Calu3 (cell line): Measurements from ENCODE around the gene CDH3. TPM values are rescaled to one million over a fixed set of nuclear protein-coding genes. Genes with fewer than 3 reads are reported as not detected.

Source experiments
- BruUV-seq: library from RNA; stranded (reverse); fragments of 400-500 nt; replicated peaks from 2 replicates; lab custom pipeline; 2021; lab: Mats Ljungman, UMichigan
- CTCF ChIA-PET: fragments of 300-600 bp; sonication (Branson Sonifier 250); formaldehyde crosslinking; loops from one replicate; lab custom pipeline; 2022; ENCODE audit warnings: antibody characterized with exemption; lab: Charles Lee
- DNase-seq: peaks from one replicate; pipeline ENCODE4 v3.0.0; 2022
- H3K27ac Mint-ChIP-seq: one replicate; pipeline ENCODE4 v1.8.0; 2022; ENCODE audit warnings: mixed read lengths; ENCODE audit not compliant: unreplicated experiment
- H3K27me3 Mint-ChIP-seq: one replicate; pipeline ENCODE4 v1.8.0; 2022; ENCODE audit warnings: mixed read lengths; ENCODE audit not compliant: unreplicated experiment
- H3K36me3 Mint-ChIP-seq: one replicate; pipeline ENCODE4 v1.8.0; 2022; ENCODE audit warnings: mild to moderate bottlenecking, moderate library complexity, mixed read lengths; ENCODE audit not compliant: insufficient read depth, unreplicated experiment
- H3K4me1 Mint-ChIP-seq: one replicate; pipeline ENCODE4 v1.8.0; 2022; ENCODE audit warnings: mild to moderate bottlenecking, low read depth, mixed read lengths; ENCODE audit not compliant: unreplicated experiment
- H3K4me3 Mint-ChIP-seq: one replicate; pipeline ENCODE4 v1.8.0; 2022; ENCODE audit warnings: mild to moderate bottlenecking, low read depth, moderate library complexity, mixed read lengths; ENCODE audit not compliant: unreplicated experiment
- H3K9me3 Mint-ChIP-seq: one replicate; pipeline ENCODE4 v1.8.0; 2022; ENCODE audit warnings: low read depth, mixed read lengths; ENCODE audit not compliant: unreplicated experiment
- intact Hi-C: fragments of 100-400 bp; cut with micrococcal nuclease; formaldehyde crosslinking; loops from one replicate; pipeline ENCODE4 v1.10.0; 2022; ENCODE audit not compliant: unreplicated experiment
- total RNA-seq: library from RNA; stranded (reverse); gene quantifications from 2 replicates; pipeline ENCODE4 v1.2.3, GENCODE V29; 2022
- TF ChIP-seq, protein P1 (sequence below): fragments of 200-600 bp; IDR thresholded peaks from one replicate; pipeline ENCODE4 v1.8.0; 2022; ENCODE audit warnings: antibody characterized with exemption; ENCODE audit not compliant: unreplicated experiment

The CDH3 gene
- total RNA-seq, 1 experiment from 2014 or later = 41.7 TPM

DNA sequence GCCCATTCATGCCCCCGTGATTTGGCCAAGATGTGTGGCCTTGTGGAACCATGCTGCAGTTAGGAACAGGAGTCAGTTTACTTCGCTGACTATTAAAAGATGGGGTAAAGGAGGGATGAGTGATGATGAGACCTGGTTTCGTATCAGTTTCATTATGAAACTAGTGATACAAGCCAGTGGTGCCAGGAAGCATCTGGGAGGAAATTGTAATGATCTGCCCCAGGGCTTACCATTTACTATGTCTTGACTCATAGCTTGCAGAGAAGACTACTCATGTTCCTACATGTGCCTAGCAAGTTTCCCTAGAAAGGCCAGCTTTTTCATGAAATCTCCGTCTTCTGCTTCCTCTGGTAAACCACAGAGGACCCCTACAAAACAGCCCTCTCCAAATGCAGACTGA lies 23.2 kb downstream of the CDH3 start:
- TF ChIP-seq, protein P1, sequence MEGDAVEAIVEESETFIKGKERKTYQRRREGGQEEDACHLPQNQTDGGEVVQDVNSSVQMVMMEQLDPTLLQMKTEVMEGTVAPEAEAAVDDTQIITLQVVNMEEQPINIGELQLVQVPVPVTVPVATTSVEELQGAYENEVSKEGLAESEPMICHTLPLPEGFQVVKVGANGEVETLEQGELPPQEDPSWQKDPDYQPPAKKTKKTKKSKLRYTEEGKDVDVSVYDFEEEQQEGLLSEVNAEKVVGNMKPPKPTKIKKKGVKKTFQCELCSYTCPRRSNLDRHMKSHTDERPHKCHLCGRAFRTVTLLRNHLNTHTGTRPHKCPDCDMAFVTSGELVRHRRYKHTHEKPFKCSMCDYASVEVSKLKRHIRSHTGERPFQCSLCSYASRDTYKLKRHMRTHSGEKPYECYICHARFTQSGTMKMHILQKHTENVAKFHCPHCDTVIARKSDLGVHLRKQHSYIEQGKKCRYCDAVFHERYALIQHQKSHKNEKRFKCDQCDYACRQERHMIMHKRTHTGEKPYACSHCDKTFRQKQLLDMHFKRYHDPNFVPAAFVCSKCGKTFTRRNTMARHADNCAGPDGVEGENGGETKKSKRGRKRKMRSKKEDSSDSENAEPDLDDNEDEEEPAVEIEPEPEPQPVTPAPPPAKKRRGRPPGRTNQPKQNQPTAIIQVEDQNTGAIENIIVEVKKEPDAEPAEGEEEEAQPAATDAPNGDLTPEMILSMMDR = no peak
- no peaks in the 10 kb centered on the region for H3K36me3 Mint-ChIP-seq
- intact Hi-C loops = loop anchor here (10.0 kb wide), 1 partner anchor 73 kb away; no protein-coding TSS in a partner anchor
- DNase-seq = no peak
- H3K4me1 Mint-ChIP-seq = no peaks in the 10 kb centered on the region
- CTCF ChIA-PET = interaction anchor here (0.6 kb wide), 1 partner anchor 178 kb away, joined by 7 read pairs; no protein-coding TSS in a partner anchor
- no peaks in the 10 kb centered on the region for H3K9me3 Mint-ChIP-seq
- H3K4me3 Mint-ChIP-seq = no peak overlapping the region
- H3K27me3 Mint-ChIP-seq = no peaks in the 10 kb centered on the region
- H3K27ac Mint-ChIP-seq = no peak overlapping the region
- BruUV-seq = no TSS peak

DNA sequence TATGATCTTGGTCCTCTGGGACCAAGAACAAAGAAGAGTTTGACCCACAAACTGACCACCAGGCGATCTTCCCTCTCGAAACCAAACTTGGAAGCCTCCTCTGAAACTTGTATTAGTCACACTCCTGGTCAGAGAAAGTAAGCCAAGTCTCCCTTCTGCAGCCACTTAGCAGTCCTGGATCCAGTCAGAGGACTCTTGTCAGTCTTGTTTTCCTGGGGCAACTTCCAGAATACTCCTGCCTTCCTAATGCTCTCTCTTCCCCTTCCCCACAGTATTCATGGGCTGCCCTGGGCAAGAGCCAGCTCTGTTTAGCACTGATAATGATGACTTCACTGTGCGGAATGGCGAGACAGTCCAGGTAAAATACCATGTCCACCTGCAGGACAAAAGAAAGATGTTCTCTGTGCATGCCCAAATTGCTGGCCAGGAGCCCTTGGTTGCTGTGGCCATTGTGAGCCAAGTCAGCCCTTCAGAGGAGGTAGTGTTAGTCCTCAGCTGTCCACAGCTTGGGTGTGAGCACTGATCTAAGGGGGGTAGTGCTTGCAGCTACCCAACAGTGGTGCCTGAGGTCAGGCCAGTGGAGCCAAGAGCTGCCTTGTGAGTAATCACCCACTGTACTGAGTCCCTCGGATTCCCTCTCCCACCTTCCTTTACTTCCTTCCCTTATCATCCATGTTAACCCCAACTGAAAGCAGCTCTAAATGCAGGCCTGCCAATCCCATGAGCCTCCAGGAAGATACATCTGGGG lies 31.2 kb downstream of the CDH3 start:
- intact Hi-C loops = no loop called here
- CTCF ChIA-PET = interaction anchor here (0.6 to 1.7 kb wide), 4 partner anchors 9 to 140 kb away, joined by 3 to 6 read pairs (median 4); no protein-coding TSS in a partner anchor
- H3K4me3 Mint-ChIP-seq = no peak overlapping the region
- H3K27me3 Mint-ChIP-seq = no peaks in the 10 kb centered on the region
- peaks cover 2% of the 10 kb centered on the region for H3K9me3 Mint-ChIP-seq
- DNase-seq = no peak
- no peaks in the 10 kb centered on the region for H3K4me1 Mint-ChIP-seq
- TF ChIP-seq, protein P1 = no peak
- peaks cover 6% of the 10 kb centered on the region for H3K36me3 Mint-ChIP-seq
- BruUV-seq = no TSS peak
- no peak overlapping the region for H3K27ac Mint-ChIP-seq

DNA sequence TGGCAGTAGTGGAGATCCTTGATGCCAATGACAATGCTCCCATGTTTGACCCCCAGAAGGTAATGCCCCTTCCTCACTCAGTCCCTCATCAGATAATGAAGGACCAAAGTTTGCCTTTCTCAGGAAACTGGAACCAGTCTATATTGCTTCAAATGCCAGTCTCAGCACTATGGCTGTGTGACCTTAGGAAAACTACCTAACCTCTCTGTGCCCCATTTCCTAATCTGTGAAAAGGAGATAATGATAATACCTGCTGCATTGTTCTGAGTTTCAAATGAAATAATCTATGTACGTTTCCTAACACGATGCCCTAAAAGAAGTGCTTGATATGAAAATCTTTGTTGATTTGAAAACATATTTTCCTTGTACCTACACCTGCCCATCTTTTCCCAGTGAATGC lies 35.9 kb downstream of the CDH3 start:
- CTCF ChIA-PET = no interaction called here
- intact Hi-C loops = no loop called here
- H3K4me1 Mint-ChIP-seq = no peaks in the 10 kb centered on the region
- H3K4me3 Mint-ChIP-seq = no peak overlapping the region
- no peaks in the 10 kb centered on the region for H3K27me3 Mint-ChIP-seq
- TF ChIP-seq, protein P1 = no peak
- no TSS peak for BruUV-seq
- DNase-seq = no peak
- no peaks in the 10 kb centered on the region for H3K9me3 Mint-ChIP-seq
- no peak overlapping the region for H3K27ac Mint-ChIP-seq
- peaks cover 6% of the 10 kb centered on the region for H3K36me3 Mint-ChIP-seq

GRCh38 chr16:68685685-68686478 lies 40.8 kb downstream of the CDH3 start:
- intact Hi-C loops = no loop called here
- no TSS peak for BruUV-seq

More at GRCh38 chr16:68685685-68686478, 40.8 kb downstream of the CDH3 start:
- Mint-ChIP-seq H3K27me3 (no peaks in the 10 kb centered on the region), H3K4me1 (no peaks in the 10 kb centered on the region), H3K27ac (no peak overlapping the region), H3K4me3 (no peak overlapping the region), H3K36me3 (no peaks in the 10 kb centered on the region), H3K9me3 (no peaks in the 10 kb centered on the region)
- no peak for DNase-seq
- TF ChIP-seq, protein P1 = no peak
- CTCF ChIA-PET = no interaction called here
